GM12892 (cell line): ENCODE measurements around the gene SLC24A3.

Source experiments
- DNase-seq: peaks from one replicate; pipeline ENCODE4 v3.0.0; 2011; ENCODE audit not compliant: insufficient read length
- FAIRE-seq: peaks from 2 replicates; lab custom pipeline; 2011; peaks lifted over from hg19 to GRCh38; lab: Jason Lieb, UNC
- POLR2A ChIP-seq: IDR thresholded peaks from 2 replicates; pipeline ENCODE4 v1.6.1; 2011; ENCODE audit warnings: low read depth, low read length, control low read depth
- POLR2AphosphoS5 ChIP-seq: IDR thresholded peaks from 2 replicates; pipeline ENCODE4 v1.6.1; 2011; ENCODE audit warnings: low read depth, low read length, control low read depth
- TAF1 ChIP-seq: IDR thresholded peaks from 2 replicates; pipeline ENCODE4 v1.6.1; 2011; ENCODE audit warnings: low read depth, mild to moderate bottlenecking, control low read depth, low read length, borderline replicate concordance

The SLC24A3 gene

DNA sequence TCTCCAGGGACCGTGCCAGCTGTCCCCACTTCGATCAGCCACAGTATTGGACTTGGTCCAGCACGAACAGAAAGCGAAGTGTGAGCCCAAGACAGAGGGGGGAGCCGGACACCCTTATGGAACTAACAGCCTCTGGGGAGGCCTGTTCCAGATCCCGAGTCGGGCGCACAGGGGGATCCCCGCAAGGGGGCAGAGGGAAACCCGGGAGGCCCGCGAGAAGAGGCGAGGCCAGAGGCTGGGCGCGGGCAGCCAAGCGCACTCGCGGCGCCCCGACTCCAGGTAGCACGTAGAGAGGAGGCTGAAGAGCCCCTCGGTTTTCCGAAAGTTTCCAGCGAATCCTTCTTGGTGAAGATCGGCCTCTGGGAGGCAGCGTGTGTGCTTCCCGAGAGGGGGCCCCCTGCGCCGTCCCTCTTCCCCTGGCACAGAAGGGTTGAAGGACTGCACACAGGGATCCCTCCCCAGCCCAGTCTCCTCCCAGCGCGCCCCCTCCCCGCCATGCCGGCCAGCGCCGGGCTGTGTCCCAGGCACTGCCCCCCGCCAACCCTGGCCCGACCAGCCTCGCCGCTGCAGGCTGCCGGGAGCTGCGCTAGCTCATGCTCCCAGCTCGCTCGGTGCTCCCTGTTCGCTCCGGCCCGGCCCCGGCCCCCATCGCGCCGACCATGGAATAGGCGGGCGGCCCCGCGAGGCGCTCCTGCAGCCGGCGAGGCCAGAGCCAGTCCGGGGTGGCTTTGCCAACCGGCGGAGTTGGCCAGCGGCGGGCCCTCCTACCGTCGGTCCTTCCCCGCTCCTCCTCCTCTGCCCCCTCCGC is 577 bp upstream of the SLC24A3 start:
- TF ChIP-seq TAF1 = no peak
- no peak for TF ChIP-seq POLR2A
- no peak for TF ChIP-seq POLR2AphosphoS5
- DNase-seq (no peak), FAIRE-seq (no peak)

DNA sequence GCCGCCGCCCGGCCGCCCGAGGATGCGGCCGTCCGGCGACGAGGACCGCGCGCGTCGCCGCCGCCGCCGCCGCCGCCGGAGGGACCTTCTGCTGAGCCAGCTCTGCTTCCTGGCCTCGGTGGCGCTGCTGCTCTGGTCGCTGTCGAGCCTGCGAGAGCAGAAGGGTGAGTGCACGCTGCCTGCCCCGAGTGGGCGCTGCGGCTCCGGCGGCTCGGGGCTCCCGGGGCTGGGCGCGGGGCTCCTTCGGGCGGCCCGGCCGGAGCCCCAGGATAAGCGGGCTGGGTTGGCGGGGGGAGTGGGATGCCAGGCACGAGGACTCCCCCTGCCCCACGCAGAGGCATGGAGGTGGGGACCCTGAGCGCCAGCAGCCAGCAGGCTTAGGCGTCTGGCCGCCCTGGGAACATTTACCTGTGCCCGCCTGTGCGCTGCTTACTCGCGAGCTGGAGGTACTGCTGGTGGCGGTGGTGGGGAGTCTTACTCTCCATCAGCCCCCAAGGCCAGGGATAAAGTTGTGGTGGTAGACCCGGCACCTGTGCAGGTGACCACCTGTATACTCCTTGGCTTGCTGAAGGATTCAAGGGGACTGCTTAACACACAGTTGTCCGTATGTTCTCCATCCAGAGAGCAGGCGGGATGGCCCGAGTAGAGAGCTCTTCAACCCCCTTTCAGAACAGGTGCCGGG is 520 bp downstream of the SLC24A3 start:
- no peak for FAIRE-seq
- no peak for TF ChIP-seq POLR2A
- TF ChIP-seq TAF1 = no peak
- no peak for TF ChIP-seq POLR2AphosphoS5
- DNase-seq = peak; percentile 52

DNA sequence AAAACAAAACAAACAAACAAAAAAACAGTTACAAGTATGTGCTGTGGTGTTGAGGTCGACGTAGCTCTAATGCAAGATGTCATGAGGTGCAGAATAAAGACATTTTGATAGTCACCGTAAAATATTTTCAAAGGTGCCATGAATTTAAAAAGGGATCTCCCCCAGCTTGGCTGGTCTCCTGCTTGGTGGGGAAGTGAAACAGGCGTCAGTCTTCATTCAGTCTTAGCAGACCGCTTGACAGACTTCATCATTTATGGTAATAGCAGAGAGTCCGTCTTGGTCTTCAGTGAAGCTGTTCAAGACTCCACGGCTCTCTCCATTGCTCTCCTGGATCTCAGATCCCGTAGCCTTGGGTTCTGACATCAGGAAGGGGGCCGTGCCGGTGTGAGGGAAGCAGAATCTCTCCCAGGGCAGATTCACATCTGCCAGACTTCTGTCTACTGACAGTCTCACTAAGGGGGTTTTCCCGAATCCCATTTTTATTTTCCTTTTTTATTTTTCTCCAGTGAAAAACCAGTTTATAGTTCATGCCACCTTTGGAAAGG is 1.6 kb downstream of the SLC24A3 start:
- FAIRE-seq (peak; percentile 40), DNase-seq (no peak)
- no peak for TF ChIP-seq POLR2AphosphoS5
- TF ChIP-seq TAF1 = no peak
- TF ChIP-seq POLR2A = no peak

DNA sequence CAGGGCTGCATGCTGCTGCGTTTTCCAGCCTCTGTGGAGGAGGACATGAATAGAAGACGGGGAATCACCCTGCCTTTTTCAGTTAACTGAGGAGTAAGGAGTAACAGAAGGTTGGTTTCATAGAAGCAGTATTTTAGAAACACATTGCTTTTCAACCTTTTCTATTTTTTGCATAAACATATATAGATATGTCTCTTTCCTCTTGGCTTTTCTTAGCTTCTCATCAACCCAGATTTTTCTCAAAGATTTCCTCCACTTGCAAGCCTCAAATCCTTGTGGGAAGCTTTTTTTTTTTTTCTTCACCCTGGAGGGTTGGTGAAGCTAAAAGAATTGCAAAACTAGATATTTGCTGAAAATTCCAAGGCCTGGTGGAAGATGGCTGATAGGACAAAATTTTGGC is 6.0 kb downstream of the SLC24A3 start:
- TF ChIP-seq POLR2A (no peak), TAF1 (no peak)
- no peak for FAIRE-seq
- no peak for DNase-seq

DNA sequence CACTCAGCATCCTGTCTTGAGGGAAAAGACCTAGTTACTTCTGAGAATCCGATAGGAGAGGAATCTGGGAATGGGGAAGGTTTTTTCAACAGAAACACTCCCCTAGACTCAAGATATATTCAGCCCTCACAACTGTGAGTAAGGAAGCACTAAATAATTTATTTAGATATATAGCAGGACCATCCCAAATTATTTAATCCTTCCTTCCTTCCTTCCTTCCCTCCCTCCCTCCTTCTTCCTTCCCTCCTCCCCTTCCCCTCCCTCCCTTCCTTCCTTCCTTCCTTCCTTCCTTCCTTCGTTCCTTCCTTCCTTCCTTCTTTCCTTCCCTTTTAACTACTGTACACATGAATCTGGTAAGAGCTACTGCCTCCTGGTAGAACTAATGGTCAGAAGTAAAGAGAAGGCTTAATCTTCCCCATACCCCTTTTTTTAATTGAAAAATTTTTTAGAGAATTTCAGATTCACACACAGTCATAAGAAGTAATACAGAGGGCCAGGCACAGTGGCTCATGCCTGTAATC is 10.1 kb downstream of the SLC24A3 start:
- TF ChIP-seq POLR2AphosphoS5 (no peak), POLR2A (no peak), TAF1 (no peak)
- DNase-seq = no peak
- no peak for FAIRE-seq

DNA sequence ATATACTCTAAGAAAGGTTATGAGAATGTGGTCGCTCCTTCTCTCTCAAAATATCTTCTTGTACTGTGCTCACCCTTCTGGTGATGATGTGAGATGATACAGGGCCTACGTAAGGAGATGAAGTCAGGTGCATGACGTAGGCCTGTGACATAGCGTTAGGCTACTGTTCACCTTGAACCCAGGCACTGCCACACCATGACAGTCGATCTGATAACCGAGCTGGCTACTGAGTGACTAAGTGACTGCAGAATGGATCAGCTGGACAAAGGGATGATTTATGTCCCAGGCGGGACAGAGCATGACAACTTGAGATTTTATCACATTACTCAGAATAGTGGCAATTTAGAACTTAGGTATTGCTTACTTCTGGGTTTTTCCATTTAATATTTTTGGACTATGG is 11.2 kb downstream of the SLC24A3 start:
- DNase-seq (no peak), FAIRE-seq (no peak)
- TF ChIP-seq POLR2AphosphoS5 (no peak), POLR2A (no peak), TAF1 (no peak)

GRCh38 chr20:19231359-19232035 is 19.1 kb downstream of the SLC24A3 start:
- DNase-seq (no peak), FAIRE-seq (no peak)
- TF ChIP-seq TAF1 = no peak
- TF ChIP-seq POLR2AphosphoS5 = no peak
- TF ChIP-seq POLR2A = no peak

GRCh38 chr20:19232997-19233794 is 20.8 kb downstream of the SLC24A3 start:
- TF ChIP-seq TAF1 (no peak), POLR2A (no peak), POLR2AphosphoS5 (no peak)

GRCh38 chr20:19236371-19237055 is 24.1 kb downstream of the SLC24A3 start:
- no peak for FAIRE-seq
- no peak for TF ChIP-seq POLR2AphosphoS5
- no peak for DNase-seq

More at GRCh38 chr20:19232997-19233794, 20.8 kb downstream of the SLC24A3 start:
- no peak for DNase-seq
- FAIRE-seq = no peak

- TF ChIP-seq POLR2AphosphoS5 (no peak), POLR2A (no peak), TAF1 (no peak)
- FAIRE-seq (no peak), DNase-seq (no peak)
Measured at GRCh38 chr20:19241440-19241839, 29.0 kb downstream of the SLC24A3 start.
